ENCODE measurements around the gene TAF5. TPM values are rescaled to one million over a fixed set of nuclear protein-coding genes. Genes with fewer than 3 reads are reported as not detected.

The TAF5 gene
- total and polyA plus RNA-seq, 2 experiments from 2014 or later: 10.4 to 25.9 TPM

DNA sequence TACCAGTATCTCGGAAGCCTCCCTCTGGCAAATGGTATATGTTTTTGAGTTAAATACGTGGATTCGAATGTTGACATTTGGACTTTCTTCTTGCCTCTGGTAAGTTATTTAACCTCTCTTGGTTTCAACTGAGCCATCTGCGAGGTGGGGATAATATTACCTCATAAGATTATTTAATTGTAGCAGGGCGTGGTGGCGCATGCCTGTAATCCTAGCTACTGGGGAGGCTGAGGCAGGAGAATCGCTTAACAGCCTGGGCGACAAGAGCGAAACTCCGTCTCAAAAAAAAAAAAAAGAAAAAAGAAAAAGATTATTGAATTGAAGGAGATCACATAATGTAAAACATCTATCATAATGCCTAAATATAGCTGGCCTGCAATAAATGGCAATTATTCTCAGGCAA, 396 bp upstream of the TAF5 start (continued):
- TF ChIP-seq, protein P1, sequence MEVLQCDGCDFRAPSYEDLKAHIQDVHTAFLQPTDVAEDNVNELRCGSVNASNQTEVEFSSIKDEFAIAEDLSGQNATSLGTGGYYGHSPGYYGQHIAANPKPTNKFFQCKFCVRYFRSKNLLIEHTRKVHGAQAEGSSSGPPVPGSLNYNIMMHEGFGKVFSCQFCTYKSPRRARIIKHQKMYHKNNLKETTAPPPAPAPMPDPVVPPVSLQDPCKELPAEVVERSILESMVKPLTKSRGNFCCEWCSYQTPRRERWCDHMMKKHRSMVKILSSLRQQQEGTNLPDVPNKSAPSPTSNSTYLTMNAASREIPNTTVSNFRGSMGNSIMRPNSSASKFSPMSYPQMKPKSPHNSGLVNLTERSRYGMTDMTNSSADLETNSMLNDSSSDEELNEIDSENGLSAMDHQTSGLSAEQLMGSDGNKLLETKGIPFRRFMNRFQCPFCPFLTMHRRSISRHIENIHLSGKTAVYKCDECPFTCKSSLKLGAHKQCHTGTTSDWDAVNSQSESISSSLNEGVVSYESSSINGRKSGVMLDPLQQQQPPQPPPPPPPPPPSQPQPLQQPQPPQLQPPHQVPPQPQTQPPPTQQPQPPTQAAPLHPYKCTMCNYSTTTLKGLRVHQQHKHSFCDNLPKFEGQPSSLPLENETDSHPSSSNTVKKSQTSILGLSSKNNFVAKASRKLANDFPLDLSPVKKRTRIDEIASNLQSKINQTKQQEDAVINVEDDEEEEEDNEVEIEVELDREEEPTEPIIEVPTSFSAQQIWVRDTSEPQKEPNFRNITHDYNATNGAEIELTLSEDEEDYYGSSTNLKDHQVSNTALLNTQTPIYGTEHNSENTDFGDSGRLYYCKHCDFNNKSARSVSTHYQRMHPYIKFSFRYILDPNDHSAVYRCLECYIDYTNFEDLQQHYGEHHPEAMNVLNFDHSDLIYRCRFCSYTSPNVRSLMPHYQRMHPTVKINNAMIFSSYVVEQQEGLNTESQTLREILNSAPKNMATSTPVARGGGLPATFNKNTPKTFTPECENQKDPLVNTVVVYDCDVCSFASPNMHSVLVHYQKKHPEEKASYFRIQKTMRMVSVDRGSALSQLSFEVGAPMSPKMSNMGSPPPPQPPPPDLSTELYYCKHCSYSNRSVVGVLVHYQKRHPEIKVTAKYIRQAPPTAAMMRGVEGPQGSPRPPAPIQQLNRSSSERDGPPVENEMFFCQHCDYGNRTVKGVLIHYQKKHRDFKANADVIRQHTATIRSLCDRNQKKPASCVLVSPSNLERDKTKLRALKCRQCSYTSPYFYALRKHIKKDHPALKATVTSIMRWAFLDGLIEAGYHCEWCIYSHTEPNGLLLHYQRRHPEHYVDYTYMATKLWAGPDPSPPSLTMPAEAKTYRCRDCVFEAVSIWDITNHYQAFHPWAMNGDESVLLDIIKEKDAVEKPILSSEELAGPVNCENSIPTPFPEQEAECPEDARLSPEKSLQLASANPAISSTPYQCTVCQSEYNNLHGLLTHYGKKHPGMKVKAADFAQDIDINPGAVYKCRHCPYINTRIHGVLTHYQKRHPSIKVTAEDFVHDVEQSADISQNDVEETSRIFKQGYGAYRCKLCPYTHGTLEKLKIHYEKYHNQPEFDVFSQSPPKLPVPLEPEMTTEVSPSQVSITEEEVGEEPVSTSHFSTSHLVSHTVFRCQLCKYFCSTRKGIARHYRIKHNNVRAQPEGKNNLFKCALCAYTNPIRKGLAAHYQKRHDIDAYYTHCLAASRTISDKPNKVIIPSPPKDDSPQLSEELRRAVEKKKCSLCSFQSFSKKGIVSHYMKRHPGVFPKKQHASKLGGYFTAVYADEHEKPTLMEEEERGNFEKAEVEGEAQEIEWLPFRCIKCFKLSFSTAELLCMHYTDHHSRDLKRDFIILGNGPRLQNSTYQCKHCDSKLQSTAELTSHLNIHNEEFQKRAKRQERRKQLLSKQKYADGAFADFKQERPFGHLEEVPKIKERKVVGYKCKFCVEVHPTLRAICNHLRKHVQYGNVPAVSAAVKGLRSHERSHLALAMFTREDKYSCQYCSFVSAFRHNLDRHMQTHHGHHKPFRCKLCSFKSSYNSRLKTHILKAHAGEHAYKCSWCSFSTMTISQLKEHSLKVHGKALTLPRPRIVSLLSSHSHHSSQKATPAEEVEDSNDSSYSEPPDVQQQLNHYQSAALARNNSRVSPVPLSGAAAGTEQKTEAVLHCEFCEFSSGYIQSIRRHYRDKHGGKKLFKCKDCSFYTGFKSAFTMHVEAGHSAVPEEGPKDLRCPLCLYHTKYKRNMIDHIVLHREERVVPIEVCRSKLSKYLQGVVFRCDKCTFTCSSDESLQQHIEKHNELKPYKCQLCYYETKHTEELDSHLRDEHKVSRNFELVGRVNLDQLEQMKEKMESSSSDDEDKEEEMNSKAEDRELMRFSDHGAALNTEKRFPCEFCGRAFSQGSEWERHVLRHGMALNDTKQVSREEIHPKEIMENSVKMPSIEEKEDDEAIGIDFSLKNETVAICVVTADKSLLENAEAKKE (CRISPR knock-in tag; IDR thresholded peaks at IDR 0.05): no peak
- TF ChIP-seq CREB1 (CRISPR knock-in tag; IDR thresholded peaks at IDR 0.05; ENCODE audit: low read depth) (no peak), POLR2AphosphoS5 (IDR thresholded peaks at IDR 0.05; ENCODE audit: low read depth) (no peak), ZNF114 (CRISPR knock-in tag; IDR thresholded peaks at IDR 0.05) (no peak), JUNB (IDR thresholded peaks at IDR 0.05; ENCODE audit: unreplicated experiment) (no peak), ZNF331 (CRISPR knock-in tag; IDR thresholded peaks at IDR 0.05; ENCODE audit: low read depth) (no peak)
- TF ChIP-seq, protein P2, sequence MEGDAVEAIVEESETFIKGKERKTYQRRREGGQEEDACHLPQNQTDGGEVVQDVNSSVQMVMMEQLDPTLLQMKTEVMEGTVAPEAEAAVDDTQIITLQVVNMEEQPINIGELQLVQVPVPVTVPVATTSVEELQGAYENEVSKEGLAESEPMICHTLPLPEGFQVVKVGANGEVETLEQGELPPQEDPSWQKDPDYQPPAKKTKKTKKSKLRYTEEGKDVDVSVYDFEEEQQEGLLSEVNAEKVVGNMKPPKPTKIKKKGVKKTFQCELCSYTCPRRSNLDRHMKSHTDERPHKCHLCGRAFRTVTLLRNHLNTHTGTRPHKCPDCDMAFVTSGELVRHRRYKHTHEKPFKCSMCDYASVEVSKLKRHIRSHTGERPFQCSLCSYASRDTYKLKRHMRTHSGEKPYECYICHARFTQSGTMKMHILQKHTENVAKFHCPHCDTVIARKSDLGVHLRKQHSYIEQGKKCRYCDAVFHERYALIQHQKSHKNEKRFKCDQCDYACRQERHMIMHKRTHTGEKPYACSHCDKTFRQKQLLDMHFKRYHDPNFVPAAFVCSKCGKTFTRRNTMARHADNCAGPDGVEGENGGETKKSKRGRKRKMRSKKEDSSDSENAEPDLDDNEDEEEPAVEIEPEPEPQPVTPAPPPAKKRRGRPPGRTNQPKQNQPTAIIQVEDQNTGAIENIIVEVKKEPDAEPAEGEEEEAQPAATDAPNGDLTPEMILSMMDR (conservative IDR thresholded peaks at IDR 0.05; ENCODE audit: low read depth in 2 of 2): no peak

DNA sequence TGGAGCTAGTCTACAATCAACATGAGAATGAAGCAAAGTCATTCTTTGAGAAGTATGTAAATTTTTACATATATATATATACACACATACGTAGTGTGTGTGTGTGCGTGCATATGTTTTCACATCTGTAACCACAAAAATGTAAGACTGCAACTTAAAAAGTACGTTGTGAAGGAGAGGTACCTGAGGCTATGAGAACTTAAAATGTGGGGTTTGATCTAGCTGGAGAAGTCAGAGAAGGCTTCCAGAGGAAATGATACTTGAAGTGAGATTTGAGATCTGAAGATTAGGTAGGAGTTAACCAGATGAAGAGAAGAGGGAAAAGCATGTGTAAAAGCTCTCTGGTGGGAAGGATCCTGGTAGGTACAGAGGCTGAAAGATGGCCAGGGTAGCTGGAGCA, 5.8 kb downstream of the TAF5 start:
- Histone ChIP-seq H3K4me1 (ENCODE audit: insufficient read depth) (no peaks in the 10 kb centered on the region; the same call in 1 of the 2 replicates), H3K9me2 (ENCODE audit: insufficient read depth) (no peaks in the 10 kb centered on the region), H3K27me3 (ENCODE audit: insufficient read depth) (no peaks in the 10 kb centered on the region), H3K79me2 (replicated peaks; ENCODE audit: insufficient read depth) (peaks cover 25% of the 10 kb centered on the region), H4K20me1 (replicated peaks; ENCODE audit: insufficient read depth) (peaks cover 15% of the 10 kb centered on the region), H3F3A (replicated peaks; ENCODE audit: low read depth) (no peaks in the 10 kb centered on the region), H3K4me3 (no peak overlapping the region), H3K27ac (ENCODE audit: low read depth) (no peak overlapping the region), H3K4me2 (no peak overlapping the region), H2AFZ (no peak overlapping the region), H3K36me3 (ENCODE audit: insufficient read depth) (peaks cover 11% of the 10 kb centered on the region; the same call in 1 of the 2 replicates)
- peaks cover 17% of the 10 kb centered on the region for H3K36me3 Mint-ChIP-seq (ENCODE audit: low read depth)
- no peak overlapping the region for H3K27ac Mint-ChIP-seq
- H3K9me3 Mint-ChIP-seq: no peaks in the 10 kb centered on the region; the same call in 2 of the 3 replicates
- DNase-seq (ENCODE audit: low spot score): no peak
- H3K27me3 Mint-ChIP-seq (ENCODE audit: insufficient read depth, low read depth, poor library complexity): no peaks in the 10 kb centered on the region
- no peak overlapping the region for H3K4me3 Mint-ChIP-seq
- no peak for ATAC-seq
- peaks cover 2% of the 10 kb centered on the region; the same call in 2 of the 3 replicates for H3K4me1 Mint-ChIP-seq
- TF ChIP-seq EZH2phosphoT487 (IDR thresholded peaks at IDR 0.05; ENCODE audit: unreplicated experiment): no peak
- TF ChIP-seq ZNF331 (CRISPR knock-in tag; IDR thresholded peaks at IDR 0.05; ENCODE audit: low read depth): no peak
- TF ChIP-seq, protein P3, sequence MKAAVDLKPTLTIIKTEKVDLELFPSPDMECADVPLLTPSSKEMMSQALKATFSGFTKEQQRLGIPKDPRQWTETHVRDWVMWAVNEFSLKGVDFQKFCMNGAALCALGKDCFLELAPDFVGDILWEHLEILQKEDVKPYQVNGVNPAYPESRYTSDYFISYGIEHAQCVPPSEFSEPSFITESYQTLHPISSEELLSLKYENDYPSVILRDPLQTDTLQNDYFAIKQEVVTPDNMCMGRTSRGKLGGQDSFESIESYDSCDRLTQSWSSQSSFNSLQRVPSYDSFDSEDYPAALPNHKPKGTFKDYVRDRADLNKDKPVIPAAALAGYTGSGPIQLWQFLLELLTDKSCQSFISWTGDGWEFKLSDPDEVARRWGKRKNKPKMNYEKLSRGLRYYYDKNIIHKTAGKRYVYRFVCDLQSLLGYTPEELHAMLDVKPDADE (IDR thresholded peaks at IDR 0.05): no peak
- no peak for TF ChIP-seq POLR2AphosphoS5 (IDR thresholded peaks at IDR 0.05; ENCODE audit: low read depth)
- TF ChIP-seq CREB1 (CRISPR knock-in tag; IDR thresholded peaks at IDR 0.05; ENCODE audit: low read depth): no peak
- TF ChIP-seq JUNB (IDR thresholded peaks at IDR 0.05; ENCODE audit: unreplicated experiment): no peak
- no peak for TF ChIP-seq EZH2 (IDR thresholded peaks at IDR 0.05; ENCODE audit: low read depth, unreplicated experiment)
